Suprapubic skin (tissue), 4 donors: ENCODE data around the gene STOM.

Experiments used
- EP300 ChIP-seq: sonication (generic); formaldehyde crosslinking; IDR thresholded peaks from one replicate; pipeline ENCODE4 v1.6.1; 2017; ENCODE audit warnings: antibody characterized with exemption
- POLR2A ChIP-seq, 2 donors: fragments of 450-650 bp; IDR thresholded peaks; one replicate each; pipeline ENCODE4 v1.6.1; 2017; ENCODE audit warnings: antibody characterized with exemption in 2 of 2, mild to moderate bottlenecking in 2 of 2, moderate library complexity in 2 of 2
- POLR2AphosphoS5 ChIP-seq, 3 donors: sonication (generic); formaldehyde crosslinking; IDR thresholded peaks; one replicate each; pipeline ENCODE4 v1.6.1; 2017; ENCODE audit warnings: antibody characterized with exemption in 3 of 3
- TF ChIP-seq, protein P1 (sequence below), 2 donors: fragments of 200-600 bp in 1 of 2; fragments of 450-650 bp in 1 of 2; sonication (generic) in 1 of 2; IDR thresholded peaks; one replicate each; pipeline ENCODE4 v1.5.1; 2016 to 2019; ENCODE audit warnings: antibody characterized with exemption in 2 of 2, mild to moderate bottlenecking in 1 of 2, moderate library complexity in 1 of 2

GRCh38 chr9:121358751-121359150 is 11.3 kb downstream of the STOM start:
- TF ChIP-seq, protein P1, sequence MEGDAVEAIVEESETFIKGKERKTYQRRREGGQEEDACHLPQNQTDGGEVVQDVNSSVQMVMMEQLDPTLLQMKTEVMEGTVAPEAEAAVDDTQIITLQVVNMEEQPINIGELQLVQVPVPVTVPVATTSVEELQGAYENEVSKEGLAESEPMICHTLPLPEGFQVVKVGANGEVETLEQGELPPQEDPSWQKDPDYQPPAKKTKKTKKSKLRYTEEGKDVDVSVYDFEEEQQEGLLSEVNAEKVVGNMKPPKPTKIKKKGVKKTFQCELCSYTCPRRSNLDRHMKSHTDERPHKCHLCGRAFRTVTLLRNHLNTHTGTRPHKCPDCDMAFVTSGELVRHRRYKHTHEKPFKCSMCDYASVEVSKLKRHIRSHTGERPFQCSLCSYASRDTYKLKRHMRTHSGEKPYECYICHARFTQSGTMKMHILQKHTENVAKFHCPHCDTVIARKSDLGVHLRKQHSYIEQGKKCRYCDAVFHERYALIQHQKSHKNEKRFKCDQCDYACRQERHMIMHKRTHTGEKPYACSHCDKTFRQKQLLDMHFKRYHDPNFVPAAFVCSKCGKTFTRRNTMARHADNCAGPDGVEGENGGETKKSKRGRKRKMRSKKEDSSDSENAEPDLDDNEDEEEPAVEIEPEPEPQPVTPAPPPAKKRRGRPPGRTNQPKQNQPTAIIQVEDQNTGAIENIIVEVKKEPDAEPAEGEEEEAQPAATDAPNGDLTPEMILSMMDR (IDR thresholded peaks at IDR 0.05), result no peak
- TF ChIP-seq POLR2A (IDR thresholded peaks at IDR 0.05) (no peak), EP300 (no peak), POLR2AphosphoS5 (IDR thresholded peaks at IDR 0.05) (no peak)
